ENCODE data around the gene HNRNPU. TPM values are rescaled to one million over a fixed set of nuclear protein-coding genes. Genes with fewer than 3 reads are reported as not detected.

Gene HNRNPU
- total and polyA plus RNA-seq, 2 experiments from 2014 or later = 422 to 687 TPM

GRCh38 chr1:244849189-244849866 lies 15.0 kb downstream of the HNRNPU start:
- H3F3A ChIP-seq (replicated peaks; ENCODE audit: low read depth) = peaks cover 32% of the 10 kb centered on the region
- peaks cover 78% of the 10 kb centered on the region for H3K36me3 ChIP-seq (ENCODE audit: insufficient read depth)
- peaks cover 11% of the 10 kb centered on the region for H3K27me3 Mint-ChIP-seq (ENCODE audit: insufficient read depth, low read depth, poor library complexity)
- H3K4me3 ChIP-seq = no peak overlapping the region
- H3K4me1 Mint-ChIP-seq = peaks cover 2% of the 10 kb centered on the region; the same call in 2 of the 3 replicates
- peaks cover 34% of the 10 kb centered on the region for H3K79me2 ChIP-seq (replicated peaks; ENCODE audit: insufficient read depth)
- H3K9me2 ChIP-seq (ENCODE audit: insufficient read depth) = no peaks in the 10 kb centered on the region
- peaks cover 40% of the 10 kb centered on the region for H4K20me1 ChIP-seq (replicated peaks; ENCODE audit: insufficient read depth)
- no peak overlapping the region for H2AFZ ChIP-seq
- no peak for ATAC-seq
- no peak for DNase-seq (ENCODE audit: low spot score)
- H3K9me3 Mint-ChIP-seq = no peaks in the 10 kb centered on the region; the same call in 2 of the 3 replicates
- TF ChIP-seq POLR2AphosphoS5 (IDR thresholded peaks at IDR 0.05; ENCODE audit: low read depth) = peak; percentile 25; the same call in 1 of the 2 replicates
- no peak for TF ChIP-seq ZNF331 (CRISPR knock-in tag; IDR thresholded peaks at IDR 0.05; ENCODE audit: low read depth)
- TF ChIP-seq ETS1 (IDR thresholded peaks at IDR 0.05) = no peak
- no peak for TF ChIP-seq ZNF462 (CRISPR knock-in tag; IDR thresholded peaks at IDR 0.05)
- no peak for TF ChIP-seq STAT1 (IDR thresholded peaks at IDR 0.05; ENCODE audit: unreplicated experiment)
- no peak for TF ChIP-seq REST (IDR thresholded peaks at IDR 0.05; ENCODE audit: unreplicated experiment)
- H3K4me3 Mint-ChIP-seq = no peak overlapping the region
- H3K27ac ChIP-seq (ENCODE audit: low read depth) = peak overlapping the region; percentile 46
- peaks cover 97% of the 10 kb centered on the region for H3K36me3 Mint-ChIP-seq (ENCODE audit: low read depth)
- H3K4me1 ChIP-seq (ENCODE audit: insufficient read depth) = no peaks in the 10 kb centered on the region
- no peak overlapping the region; the same call in 1 of the 2 replicates for H3K27ac Mint-ChIP-seq
- no peaks in the 10 kb centered on the region for H3K27me3 ChIP-seq (ENCODE audit: insufficient read depth)
- no peak overlapping the region for H3K4me2 ChIP-seq

Data from GM23338 (cell line).